ACC112 (cell line): ENCODE measurements around the gene FAM236D.
"Not testable (repeated sequence)": the region's sequence is repeated elsewhere in the genome, so short reads cannot be mapped to it uniquely, and the experiment has no call there.

Experiments used
- H2AFZ ChIP-seq: fragments of 200-600 bp; sonication (generic); one replicate; pipeline ENCODE4 v1.6.0; 2017; ENCODE audit warnings: antibody characterized with exemption, low read length; ENCODE audit not compliant: unreplicated experiment
- H3K27ac ChIP-seq: fragments of 200-600 bp; sonication (generic); 2 replicates; pipeline ENCODE4 v1.5.1; 2014; ENCODE audit warnings: low read depth, mild to moderate bottlenecking, antibody characterized with exemption, low read length, moderate library complexity
- H3K27me3 ChIP-seq: fragments of 200-600 bp; sonication (generic); 2 replicates; pipeline ENCODE4 v1.6.1; 2014; ENCODE audit warnings: mild to moderate bottlenecking, antibody characterized with exemption, low read length, moderate library complexity, mixed read lengths; ENCODE audit not compliant: insufficient read depth
- H3K36me3 ChIP-seq: fragments of 200-600 bp; sonication (generic); 2 replicates; pipeline ENCODE4 v1.6.1; 2016; ENCODE audit warnings: mild to moderate bottlenecking, antibody characterized with exemption, low read length, moderate library complexity, mixed read lengths; ENCODE audit not compliant: insufficient read depth
- H3K4me1 ChIP-seq: fragments of 200-600 bp; sonication (generic); one replicate; pipeline ENCODE4 v1.6.1; 2016; ENCODE audit warnings: low read length, mixed read lengths; ENCODE audit not compliant: insufficient read depth, unreplicated experiment, control insufficient read depth
- H3K4me3 ChIP-seq: fragments of 200-600 bp; sonication (generic); 2 replicates; pipeline ENCODE4 v1.5.1; 2014; ENCODE audit warnings: mild to moderate bottlenecking, low read depth, low read length
- H3K79me2 ChIP-seq: fragments of 200-600 bp; sonication (generic); one replicate; pipeline ENCODE4 v1.6.0; 2016; ENCODE audit warnings: low read length; ENCODE audit not compliant: control insufficient read depth, unreplicated experiment, insufficient read depth

The FAM236D gene

GRCh38 chrX:72808110-72808509 lies at the start of gene FAM236D:
FAM236D (minus strand) TSS chrX:72808210; CDS start chrX:72808110, 100 bp downstream.
- H3K4me1 ChIP-seq, H2AFZ ChIP-seq, H3K36me3 ChIP-seq, H3K79me2 ChIP-seq, H3K27me3 ChIP-seq, H3K27ac ChIP-seq, H3K4me3 ChIP-seq: not testable (repeated sequence)

- H3K4me1 ChIP-seq, H3K4me3 ChIP-seq, H2AFZ ChIP-seq, H3K27ac ChIP-seq, H3K36me3 ChIP-seq, H3K27me3 ChIP-seq, H3K79me2 ChIP-seq: not testable (repeated sequence)
Measured at GRCh38 chrX:72837532-72837931, 29.5 kb upstream of the FAM236D start.

- H3K36me3 ChIP-seq, H3K4me3 ChIP-seq, H3K79me2 ChIP-seq, H3K4me1 ChIP-seq, H2AFZ ChIP-seq, H3K27ac ChIP-seq, H3K27me3 ChIP-seq: not testable (repeated sequence)
Measured at GRCh38 chrX:72830701-72831100, 22.7 kb upstream of the FAM236D start.

GRCh38 chrX:72790390-72790789 lies 17.6 kb downstream of the FAM236D start:
- H3K4me3 ChIP-seq, H3K4me1 ChIP-seq, H3K27me3 ChIP-seq, H2AFZ ChIP-seq, H3K79me2 ChIP-seq, H3K27ac ChIP-seq, H3K36me3 ChIP-seq: not testable (repeated sequence)

- not testable (repeated sequence) for H3K4me1 ChIP-seq, H3K36me3 ChIP-seq
Measured at GRCh38 chrX:72788142-72788541, 19.9 kb downstream of the FAM236D start.

GRCh38 chrX:72783964-72784363 lies 24.0 kb downstream of the FAM236D start:
- not testable (repeated sequence) for H2AFZ ChIP-seq, H3K4me3 ChIP-seq, H3K27ac ChIP-seq, H3K79me2 ChIP-seq, H3K27me3 ChIP-seq, H3K4me1 ChIP-seq, H3K36me3 ChIP-seq

More at GRCh38 chrX:72788142-72788541, 19.9 kb downstream of the FAM236D start:
- not testable (repeated sequence) for H3K27me3 ChIP-seq, H3K4me3 ChIP-seq, H3K27ac ChIP-seq, H3K79me2 ChIP-seq, H2AFZ ChIP-seq

- H3K36me3 ChIP-seq, H3K4me1 ChIP-seq, H3K4me3 ChIP-seq, H2AFZ ChIP-seq, H3K27me3 ChIP-seq, H3K27ac ChIP-seq, H3K79me2 ChIP-seq: not testable (repeated sequence)
Measured at GRCh38 chrX:72783365-72783936, 24.6 kb downstream of the FAM236D start.

GRCh38 chrX:72782560-72782959 lies 25.4 kb downstream of the FAM236D start, which contains the start of gene FAM236B:
FAM236B (minus strand) TSS chrX:72782660; CDS start chrX:72782560, 100 bp downstream.
- not testable (repeated sequence) for H3K36me3 ChIP-seq, H3K4me3 ChIP-seq, H3K27me3 ChIP-seq, H3K79me2 ChIP-seq, H3K4me1 ChIP-seq, H2AFZ ChIP-seq, H3K27ac ChIP-seq

- not testable (repeated sequence) for H3K27me3 ChIP-seq, H3K4me3 ChIP-seq, H3K36me3 ChIP-seq, H3K27ac ChIP-seq, H2AFZ ChIP-seq, H3K79me2 ChIP-seq, H3K4me1 ChIP-seq
Measured at GRCh38 chrX:72778146-72778545, 29.9 kb downstream of the FAM236D start.

GRCh38 chrX:72777467-72777790 lies 30.6 kb downstream of the FAM236D start:
- not testable (repeated sequence) for H3K27ac ChIP-seq, H3K79me2 ChIP-seq

GRCh38 chrX:72776653-72777466 lies 31.1 kb downstream of the FAM236D start, which contains the start of gene DMRTC1B:
DMRTC1B (plus strand) TSS chrX:72776890; CDS start chrX:72845136, 68,246 bp downstream.
- not testable (repeated sequence) for H3K27me3 ChIP-seq, H3K79me2 ChIP-seq, H3K4me1 ChIP-seq, H3K4me3 ChIP-seq, H3K36me3 ChIP-seq, H2AFZ ChIP-seq, H3K27ac ChIP-seq

More at GRCh38 chrX:72777467-72777790, 30.6 kb downstream of the FAM236D start:
- not testable (repeated sequence) for H3K4me3 ChIP-seq, H2AFZ ChIP-seq, H3K4me1 ChIP-seq, H3K36me3 ChIP-seq, H3K27me3 ChIP-seq
